Measurements from ENCODE around the gene SLC43A1.

Gene SLC43A1

GRCh38 chr11:57474803-57475115 lies 40.7 kb downstream of the SLC43A1 start:
- in situ Hi-C loops (cut with HindIII; ENCODE audit: low pct_ligation_motif_present, low sequenced_read_pairs): no loop called here
- H3K27me3 ChIP-seq (replicated peaks): peaks cover 12% of the 10 kb centered on the region

GRCh38 chr11:57474017-57474802 lies 41.3 kb downstream of the SLC43A1 start:
- H3K27ac ChIP-seq: no peak overlapping the region
- TF ChIP-seq CTCF (IDR thresholded peaks at IDR 0.05; ENCODE audit: low read depth, low read length, missing control alignments): no peak

More at GRCh38 chr11:57474803-57475115, 40.7 kb downstream of the SLC43A1 start:
- DNase-seq: no peak
- Histone ChIP-seq H3K4me3 (ENCODE audit: low read depth, low read length) (no peak overlapping the region), H3K36me3 (replicated peaks) (no peaks in the 10 kb centered on the region), H3K27ac (no peak overlapping the region)
- TF ChIP-seq CTCF (IDR thresholded peaks at IDR 0.05; ENCODE audit: low read depth, low read length, missing control alignments): no peak

GRCh38 chr11:57473285-57473841 lies 42.1 kb downstream of the SLC43A1 start:
- in situ Hi-C loops (cut with HindIII; ENCODE audit: low pct_ligation_motif_present, low sequenced_read_pairs): no loop called here
- peaks cover 12% of the 10 kb centered on the region for H3K27me3 ChIP-seq (replicated peaks)
- TF ChIP-seq CTCF (IDR thresholded peaks at IDR 0.05; ENCODE audit: low read depth, low read length, missing control alignments): no peak
- DNase-seq: no peak
- H3K27ac ChIP-seq: no peak overlapping the region
- no peaks in the 10 kb centered on the region for H3K36me3 ChIP-seq (replicated peaks)
- no peak overlapping the region for H3K4me3 ChIP-seq (ENCODE audit: low read depth, low read length)

More at GRCh38 chr11:57474017-57474802, 41.3 kb downstream of the SLC43A1 start:
- H3K36me3 ChIP-seq (replicated peaks): no peaks in the 10 kb centered on the region
- peaks cover 12% of the 10 kb centered on the region for H3K27me3 ChIP-seq (replicated peaks)
- in situ Hi-C loops (cut with HindIII; ENCODE audit: low pct_ligation_motif_present, low sequenced_read_pairs): no loop called here
- DNase-seq: no peak
- no peak overlapping the region for H3K4me3 ChIP-seq (ENCODE audit: low read depth, low read length)

- DNase-seq: no peak
- Histone ChIP-seq H3K27me3 (replicated peaks) (peaks cover 6% of the 10 kb centered on the region), H3K36me3 (replicated peaks) (no peaks in the 10 kb centered on the region), H3K4me3 (ENCODE audit: low read depth, low read length) (no peak overlapping the region), H3K27ac (no peak overlapping the region)
- TF ChIP-seq CTCF (IDR thresholded peaks at IDR 0.05; ENCODE audit: low read depth, low read length, missing control alignments): no peak
- in situ Hi-C loops (cut with HindIII; ENCODE audit: low pct_ligation_motif_present, low sequenced_read_pairs): no loop called here
Observed at GRCh38 chr11:57471496-57471895, 44.0 kb downstream of the SLC43A1 start.

- Histone ChIP-seq H3K27ac (no peak overlapping the region), H3K36me3 (replicated peaks) (no peaks in the 10 kb centered on the region), H3K27me3 (replicated peaks) (no peaks in the 10 kb centered on the region), H3K4me3 (ENCODE audit: low read depth, low read length) (no peak overlapping the region)
- in situ Hi-C loops (cut with HindIII; ENCODE audit: low pct_ligation_motif_present, low sequenced_read_pairs): no loop called here
- DNase-seq: no peak
- no peak for TF ChIP-seq CTCF (IDR thresholded peaks at IDR 0.05; ENCODE audit: low read depth, low read length, missing control alignments)
Observed at GRCh38 chr11:57469268-57469667, 46.2 kb downstream of the SLC43A1 start.
